ENCODE results near the gene LEPROT. TPM values are rescaled to one million over a fixed set of nuclear protein-coding genes. Genes with fewer than 3 reads are reported as not detected.
A peak's percentile ranks its signal among the peaks of the same experiment; 100 is the strongest.

The LEPROT gene
- total RNA-seq, 3 donors from 2014 or later: 56.4 to 74.8 (median 56.6) TPM

- ATAC-seq (peak; percentile 20), DNase-seq (no peak)
- no peaks in the 10 kb centered on the region for H3K9me3 ChIP-seq
- intact Hi-C loops (cut with DNase I, micrococcal nuclease): no loop called here
- no peak overlapping the region for H3K4me3 ChIP-seq
- TF ChIP-seq CTCF (IDR thresholded peaks at IDR 0.05): no peak
- no peaks in the 10 kb centered on the region for H3K4me1 ChIP-seq (ENCODE audit: low read depth)
- no peaks in the 10 kb centered on the region for H3K36me3 ChIP-seq (ENCODE audit: low read depth)
These were observed 12.6 kb upstream of the LEPROT start for GRCh38 chr1:65407877-65408276.

- H3K4me1 ChIP-seq (ENCODE audit: low read depth): no peaks in the 10 kb centered on the region
- no peak for ATAC-seq
- H3K9me3 ChIP-seq: no peaks in the 10 kb centered on the region
- intact Hi-C loops (cut with DNase I, micrococcal nuclease): no loop called here
- H3K4me3 ChIP-seq: no peak overlapping the region
- TF ChIP-seq CTCF (IDR thresholded peaks at IDR 0.05): no peak
- H3K36me3 ChIP-seq (ENCODE audit: low read depth): no peaks in the 10 kb centered on the region
- no peak for DNase-seq
These were observed 11.2 kb upstream of the LEPROT start for GRCh38 chr1:65409314-65409713.

GRCh38 chr1:65409816-65410326 lies 10.6 kb upstream of the LEPROT start:
- H3K9me3 ChIP-seq: no peaks in the 10 kb centered on the region
- H3K4me3 ChIP-seq: no peak overlapping the region
- ATAC-seq: no peak
- no peaks in the 10 kb centered on the region for H3K4me1 ChIP-seq (ENCODE audit: low read depth)
- H3K36me3 ChIP-seq (ENCODE audit: low read depth): no peaks in the 10 kb centered on the region
- TF ChIP-seq CTCF (IDR thresholded peaks at IDR 0.05): no peak
- no peak for DNase-seq
- intact Hi-C loops (cut with DNase I, micrococcal nuclease): no loop called here

GRCh38 chr1:65412256-65412983 lies 8.0 kb upstream of the LEPROT start:
- Histone ChIP-seq H3K36me3 (ENCODE audit: low read depth) (no peaks in the 10 kb centered on the region), H3K9me3 (no peaks in the 10 kb centered on the region), H3K4me1 (ENCODE audit: low read depth) (no peaks in the 10 kb centered on the region), H3K4me3 (no peak overlapping the region)
- no peak for DNase-seq
- intact Hi-C loops (cut with DNase I, micrococcal nuclease): no loop called here
- no peak for ATAC-seq
- TF ChIP-seq CTCF (IDR thresholded peaks at IDR 0.05): no peak

GRCh38 chr1:65412984-65413375 lies 7.5 kb upstream of the LEPROT start:
- ATAC-seq (no peak), DNase-seq (no peak)
- intact Hi-C loops (cut with DNase I, micrococcal nuclease): no loop called here
- no peaks in the 10 kb centered on the region for H3K9me3 ChIP-seq
- H3K4me1 ChIP-seq (ENCODE audit: low read depth): no peaks in the 10 kb centered on the region
- no peak for TF ChIP-seq CTCF (IDR thresholded peaks at IDR 0.05)
- H3K36me3 ChIP-seq (ENCODE audit: low read depth): no peaks in the 10 kb centered on the region
- no peak overlapping the region for H3K4me3 ChIP-seq

Data from mucosa of descending colon (tissue), 3 donors.